NT2/D1 (cell line): Measurements from ENCODE around the gene PDGFRA.
"Not testable (repeated sequence)": the region's sequence is repeated elsewhere in the genome, so short reads cannot be mapped to it uniquely, and the experiment has no call there.

Experiments used
- SUZ12 ChIP-seq: IDR thresholded peaks from 2 replicates; pipeline ENCODE4 v1.6.1; 2011; ENCODE audit not compliant: insufficient read length, insufficient read depth; ENCODE audit errors: extremely low read depth
- YY1 ChIP-seq: IDR thresholded peaks from 2 replicates; pipeline ENCODE4 v1.6.1; 2011; ENCODE audit not compliant: insufficient read length, insufficient read depth

- not testable (repeated sequence) for TF ChIP-seq SUZ12, YY1
Observed at GRCh38 chr4:54243541-54243940, 14.4 kb downstream of the PDGFRA start.
